Measurements from ENCODE around the gene CIBAR2.

CIBAR2 gene

GRCh38 chr16:85127379-85127723, 15.1 kb upstream of the CIBAR2 start:
- no peak overlapping the region for H3K4me3 ChIP-seq (ENCODE audit: low read depth, low read length)
- no peak for TF ChIP-seq CTCF (IDR thresholded peaks at IDR 0.05)
- no peaks in the 10 kb centered on the region for H3K9me3 ChIP-seq (ENCODE audit: control insufficient read depth, low read length)
- H3K36me3 ChIP-seq (ENCODE audit: control insufficient read depth, insufficient read depth, low read length), result no peaks in the 10 kb centered on the region
- H3K4me1 ChIP-seq, result peaks cover 30% of the 10 kb centered on the region
- H2AFZ ChIP-seq, result no peak overlapping the region
- no peak overlapping the region for H3K9ac ChIP-seq
- H3K79me2 ChIP-seq, result no peaks in the 10 kb centered on the region
- peak overlapping the region; percentile 84 for H3K27ac ChIP-seq
- no peak overlapping the region for H3K4me2 ChIP-seq (ENCODE audit: low read length)
- no peaks in the 10 kb centered on the region for H3K27me3 ChIP-seq (ENCODE audit: control insufficient read depth, insufficient read depth, low read length)

GRCh38 chr16:85126705-85127378, 14.6 kb upstream of the CIBAR2 start:
- Histone ChIP-seq H3K27me3 (ENCODE audit: control insufficient read depth, insufficient read depth, low read length) (no peaks in the 10 kb centered on the region), H3K36me3 (ENCODE audit: control insufficient read depth, insufficient read depth, low read length) (no peaks in the 10 kb centered on the region), H2AFZ (peak overlapping the region; percentile 91), H3K4me1 (peaks cover 30% of the 10 kb centered on the region), H3K27ac (peak overlapping the region; percentile 84), H3K9me3 (ENCODE audit: control insufficient read depth, low read length) (no peaks in the 10 kb centered on the region), H3K79me2 (no peaks in the 10 kb centered on the region), H3K4me3 (ENCODE audit: low read depth, low read length) (no peak overlapping the region), H3K4me2 (ENCODE audit: low read length) (peak overlapping the region; percentile 15), H3K9ac (no peak overlapping the region)
- TF ChIP-seq CTCF (IDR thresholded peaks at IDR 0.05), result peak; percentile 13

GRCh38 chr16:85126394-85126704, 14.1 kb upstream of the CIBAR2 start:
- Histone ChIP-seq H3K79me2 (no peaks in the 10 kb centered on the region), H3K9me3 (ENCODE audit: control insufficient read depth, low read length) (no peaks in the 10 kb centered on the region), H3K4me2 (ENCODE audit: low read length) (no peak overlapping the region), H3K27me3 (ENCODE audit: control insufficient read depth, insufficient read depth, low read length) (no peaks in the 10 kb centered on the region), H3K4me3 (ENCODE audit: low read depth, low read length) (no peak overlapping the region), H3K9ac (no peak overlapping the region), H3K4me1 (peaks cover 30% of the 10 kb centered on the region), H3K27ac (peak overlapping the region; percentile 84), H2AFZ (peak overlapping the region; percentile 91), H3K36me3 (ENCODE audit: control insufficient read depth, insufficient read depth, low read length) (no peaks in the 10 kb centered on the region)
- TF ChIP-seq CTCF (IDR thresholded peaks at IDR 0.05), result no peak

GRCh38 chr16:85125570-85126393, 13.5 kb upstream of the CIBAR2 start:
- H3K27ac ChIP-seq, result no peak overlapping the region
- no peaks in the 10 kb centered on the region for H3K79me2 ChIP-seq
- no peak for TF ChIP-seq CTCF (IDR thresholded peaks at IDR 0.05)
- no peak overlapping the region for H3K4me3 ChIP-seq (ENCODE audit: low read depth, low read length)
- no peaks in the 10 kb centered on the region for H3K27me3 ChIP-seq (ENCODE audit: control insufficient read depth, insufficient read depth, low read length)
- peaks cover 30% of the 10 kb centered on the region for H3K4me1 ChIP-seq
- no peak overlapping the region for H3K4me2 ChIP-seq (ENCODE audit: low read length)
- no peaks in the 10 kb centered on the region for H3K36me3 ChIP-seq (ENCODE audit: control insufficient read depth, insufficient read depth, low read length)
- no peak overlapping the region for H2AFZ ChIP-seq
- H3K9ac ChIP-seq, result no peak overlapping the region
- H3K9me3 ChIP-seq (ENCODE audit: control insufficient read depth, low read length), result no peaks in the 10 kb centered on the region
